DMS 273 treated with DMSO at 0.1 percent for 48 hours (cell line): ENCODE data around the gene ATP8A2.

Source experiments
- DNase-seq: peaks from one replicate; lab custom pipeline; 2025; lab: John Stamatoyannopoulos, UW

The ATP8A2 gene

DNA sequence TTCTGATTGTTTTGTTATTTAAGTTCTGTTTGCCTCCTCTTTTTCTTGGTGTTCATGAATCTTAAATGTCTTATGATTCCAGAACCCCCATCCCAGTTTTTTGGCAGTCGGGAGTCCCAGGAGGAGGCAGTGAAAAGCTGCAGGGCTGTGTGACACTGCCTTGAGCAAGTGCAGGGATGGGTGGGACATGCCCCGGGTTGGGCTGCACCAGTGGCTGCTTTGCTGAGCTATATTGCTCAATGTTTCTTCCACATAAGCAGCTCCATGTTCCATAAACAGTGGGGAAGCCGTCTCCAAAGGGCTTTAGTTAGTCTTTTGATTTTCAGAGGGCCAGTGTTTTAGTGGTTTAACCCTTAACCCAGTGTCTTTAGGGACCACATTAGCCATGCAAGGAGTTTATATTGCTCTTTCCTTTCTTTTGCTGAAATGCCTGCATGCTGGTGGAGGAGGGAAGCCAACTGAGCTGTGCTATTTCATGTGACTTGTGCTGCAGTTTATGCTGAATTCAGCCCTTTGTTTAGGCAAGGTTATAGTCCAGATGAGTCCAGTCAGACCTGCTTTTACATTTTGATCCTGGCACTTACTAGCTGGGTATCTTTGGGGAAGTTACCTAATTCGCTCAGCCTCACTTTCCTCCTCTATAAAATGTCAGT is 13.1 kb downstream of the ATP8A2 start:
- DNase-seq, result no peak

DNA sequence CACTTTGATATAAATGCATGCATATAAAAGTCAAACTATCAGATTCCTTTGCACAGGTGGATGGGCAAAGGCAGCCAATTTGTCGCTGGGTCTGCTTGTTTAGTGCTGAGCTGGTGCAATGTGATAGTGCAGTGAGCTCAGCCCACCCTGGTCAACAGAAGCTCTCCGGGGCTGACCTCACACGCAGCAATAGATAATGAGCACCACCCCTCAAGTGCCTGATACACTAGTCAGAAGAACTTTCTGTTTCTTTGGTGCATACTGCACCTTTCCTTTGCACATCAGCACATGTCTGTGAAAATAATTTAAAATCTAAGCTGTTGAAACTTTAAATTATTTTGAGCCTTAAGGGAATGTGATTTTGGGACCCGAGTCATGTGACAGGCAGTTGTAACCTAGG is 20.2 kb downstream of the ATP8A2 start:
- no peak for DNase-seq

DNA sequence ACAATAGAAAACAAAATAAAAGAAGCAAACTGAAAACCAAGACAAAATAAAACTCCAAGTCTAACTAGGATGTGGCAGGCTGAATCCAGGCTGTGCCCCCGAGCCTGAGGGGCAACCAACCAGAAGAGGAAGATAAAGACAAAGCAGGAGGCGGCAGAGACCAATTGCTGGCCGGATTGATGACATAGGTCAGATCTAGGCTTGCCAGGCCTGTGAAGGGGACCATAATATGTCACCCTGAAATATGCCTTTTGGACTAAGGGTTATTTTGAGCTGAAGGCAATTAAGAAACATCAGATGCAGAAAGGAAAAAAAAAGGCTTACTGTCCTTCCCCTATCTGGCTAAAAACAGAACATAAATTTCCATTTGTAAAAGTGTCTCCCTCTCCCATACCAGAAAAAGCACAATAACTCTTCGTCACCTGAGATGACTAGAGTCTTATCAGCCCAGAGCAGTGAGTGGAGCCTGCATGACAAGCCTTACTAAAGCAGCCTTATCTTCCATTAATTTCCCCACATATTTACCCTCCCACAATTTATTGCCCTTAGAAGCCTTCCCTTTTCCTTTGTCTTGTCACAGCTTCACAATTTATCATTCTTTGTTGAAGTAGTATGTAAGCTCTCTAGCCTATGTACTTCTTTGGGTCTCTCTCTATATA is 22.8 kb downstream of the ATP8A2 start:
- no peak for DNase-seq

DNA sequence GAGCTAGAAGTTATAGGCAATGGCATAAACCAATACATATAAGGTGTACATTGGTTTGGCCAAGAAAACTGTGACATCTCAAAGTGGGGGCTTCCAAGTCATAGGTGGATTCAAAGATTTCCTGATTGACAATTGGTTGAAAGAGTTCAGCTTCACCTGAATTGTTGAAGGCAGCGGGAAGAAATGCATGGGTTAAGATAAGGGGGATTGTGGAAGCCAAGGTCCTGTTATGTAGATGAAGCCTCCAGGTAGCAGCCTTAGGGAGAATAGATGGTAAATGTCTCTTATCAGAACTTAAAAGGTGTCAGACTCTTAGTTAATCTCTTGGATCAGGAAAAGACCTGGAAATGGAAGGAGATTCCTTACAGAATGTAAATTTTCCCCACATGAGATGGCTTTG is 26.0 kb downstream of the ATP8A2 start:
- DNase-seq, result no peak

DNA sequence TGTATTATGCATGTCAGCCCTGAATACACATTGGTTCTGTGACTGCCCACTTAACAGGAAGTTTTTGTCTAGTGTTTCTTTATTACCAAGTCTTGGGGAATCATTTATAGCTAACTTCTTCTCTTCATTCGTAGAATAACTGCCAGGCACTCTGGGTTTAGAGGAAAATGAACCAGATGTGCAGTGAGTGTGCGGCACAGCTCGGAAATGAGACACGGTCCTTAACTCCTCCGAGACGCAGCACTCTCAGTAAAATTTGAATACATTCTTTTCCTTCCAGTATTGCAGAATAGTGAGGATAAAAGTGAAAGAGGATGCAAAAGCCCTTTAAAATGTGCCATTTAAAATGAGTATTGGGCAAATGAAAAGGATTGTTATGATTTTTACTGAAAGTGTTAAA is 29.2 kb downstream of the ATP8A2 start:
- no peak for DNase-seq

DNA sequence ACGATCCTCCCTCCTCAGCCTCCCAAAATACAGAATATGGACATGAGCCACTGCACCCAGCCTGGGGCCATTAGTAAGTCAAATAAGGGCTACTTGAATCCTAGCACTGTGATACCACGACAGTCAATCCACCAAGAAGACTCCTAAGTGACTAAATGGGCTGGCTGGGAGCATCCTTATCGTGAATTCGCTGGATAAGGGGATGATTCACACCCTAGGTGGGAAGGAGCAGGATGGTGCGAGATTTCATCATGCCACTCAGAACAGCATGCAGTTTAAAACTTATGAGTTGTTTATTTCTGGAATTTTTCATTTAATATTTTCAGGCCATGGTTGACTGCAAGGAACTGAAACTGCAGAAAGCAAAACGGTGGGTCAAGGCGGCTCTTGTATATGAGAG is 30.2 kb downstream of the ATP8A2 start:
- no peak for DNase-seq

DNA sequence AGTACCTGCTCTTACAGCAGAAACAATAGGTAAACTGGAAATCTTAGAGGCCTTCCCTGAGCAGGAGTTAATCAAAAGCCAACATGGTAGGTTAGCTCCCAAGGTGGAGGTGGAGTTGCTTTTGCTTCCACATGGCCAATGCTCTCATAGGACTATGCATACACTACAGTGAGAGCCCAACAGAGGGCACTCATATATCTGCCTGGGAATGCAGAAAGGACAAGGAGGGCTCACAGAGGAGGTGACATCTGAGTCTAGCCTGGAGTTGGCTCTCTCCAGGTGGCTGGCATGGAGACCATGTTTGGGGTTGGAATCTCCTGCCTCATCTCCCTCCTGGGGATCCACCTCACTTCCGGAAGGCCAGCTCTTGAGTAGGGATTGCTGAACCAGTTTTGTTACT is 34.6 kb downstream of the ATP8A2 start:
- no peak for DNase-seq

DNA sequence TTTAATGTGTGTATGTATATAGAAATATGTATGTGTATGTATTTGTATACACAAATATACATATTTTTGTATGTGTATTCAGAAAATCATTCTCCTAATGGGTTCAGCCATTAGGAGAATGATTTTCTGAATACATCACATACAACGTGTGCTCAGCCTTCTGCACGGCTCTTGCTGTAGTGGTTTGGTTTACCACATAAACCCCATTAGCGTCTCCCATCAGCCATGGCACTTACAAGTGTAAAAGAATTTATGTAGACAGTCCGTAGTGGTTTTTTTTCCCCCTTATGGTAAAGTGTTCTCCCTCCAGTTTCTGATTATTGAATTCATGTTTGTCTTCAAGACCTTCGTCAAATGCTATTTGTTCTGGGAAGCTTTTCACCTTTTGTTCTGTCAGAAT is 38.2 kb downstream of the ATP8A2 start:
- no peak for DNase-seq

DNA sequence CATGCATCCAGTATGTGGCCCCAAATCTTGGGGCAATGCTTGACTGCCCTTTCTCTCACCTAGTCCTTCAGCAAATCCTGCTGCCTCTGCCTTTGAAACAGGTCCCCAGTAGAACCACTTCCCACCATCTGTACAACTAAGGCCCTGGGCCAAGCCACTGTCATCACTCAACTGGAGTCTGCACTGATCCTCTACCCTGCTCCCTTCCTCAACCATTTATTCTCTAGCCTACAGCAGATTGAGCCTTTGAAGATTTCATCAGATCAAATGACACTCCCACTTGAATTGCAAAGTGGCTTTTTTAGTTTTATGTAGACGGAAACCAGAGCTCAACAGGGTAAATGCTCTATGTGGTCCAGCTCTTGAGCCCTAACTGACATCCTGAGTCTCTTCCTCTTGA is 43.5 kb downstream of the ATP8A2 start:
- peak; percentile 61 for DNase-seq

DNA sequence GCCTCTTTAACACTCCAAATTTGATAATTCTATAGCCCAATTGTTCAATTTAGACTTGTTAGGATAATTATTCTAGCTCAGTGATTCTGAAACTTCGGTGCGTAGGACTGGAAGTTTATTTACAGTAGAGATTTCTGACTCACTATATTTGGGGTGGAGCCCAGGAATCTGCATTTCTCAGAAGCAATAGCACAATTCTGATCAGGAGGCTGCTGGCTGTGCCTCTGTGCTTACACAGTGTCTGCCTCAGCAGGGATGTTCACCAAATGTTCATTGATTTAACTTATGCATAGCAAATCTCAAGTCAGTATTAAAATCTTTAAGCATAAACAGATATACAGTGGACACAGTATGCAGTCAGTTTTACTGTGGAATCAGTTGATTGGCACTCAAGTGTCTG is 45.8 kb downstream of the ATP8A2 start:
- DNase-seq, result no peak

DNA sequence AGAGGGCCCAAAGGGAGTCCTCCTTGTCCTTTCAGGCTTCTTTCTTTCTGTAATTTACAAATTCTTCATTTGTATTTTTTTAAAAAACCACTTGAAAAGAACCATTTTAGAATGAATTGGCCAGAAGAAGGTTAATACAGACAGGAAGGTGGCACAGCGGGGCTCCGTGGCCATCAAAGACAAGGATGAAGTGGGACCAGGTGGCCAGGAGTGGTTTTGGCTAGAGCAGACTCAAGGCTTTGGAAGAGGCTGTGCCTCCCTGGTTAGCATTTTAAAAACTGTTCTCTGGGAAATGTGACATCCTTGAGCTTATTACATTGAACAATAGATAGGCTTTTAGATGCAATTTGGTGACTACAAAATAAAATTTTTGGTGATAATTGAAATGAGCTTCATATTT is 48.4 kb downstream of the ATP8A2 start:
- no peak for DNase-seq

DNA sequence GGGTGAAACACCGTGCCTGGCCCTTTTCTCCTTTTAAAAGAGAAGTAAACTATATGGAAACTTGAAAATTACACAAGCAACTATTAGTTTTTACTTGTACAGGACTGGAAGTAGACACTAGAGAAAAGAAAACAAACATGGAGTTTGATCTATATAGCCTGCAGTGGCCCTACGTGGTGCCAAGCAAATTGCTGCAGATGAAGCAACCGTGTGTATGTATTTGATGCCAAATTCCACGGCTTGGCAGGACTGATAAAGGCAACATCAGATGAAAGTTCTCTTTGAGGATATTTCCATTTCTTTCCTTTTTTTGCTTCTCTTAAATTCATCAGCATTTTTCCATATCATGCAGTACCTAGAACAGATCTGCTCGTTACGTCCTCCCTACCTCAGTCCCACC is 49.8 kb downstream of the ATP8A2 start:
- no peak for DNase-seq

DNA sequence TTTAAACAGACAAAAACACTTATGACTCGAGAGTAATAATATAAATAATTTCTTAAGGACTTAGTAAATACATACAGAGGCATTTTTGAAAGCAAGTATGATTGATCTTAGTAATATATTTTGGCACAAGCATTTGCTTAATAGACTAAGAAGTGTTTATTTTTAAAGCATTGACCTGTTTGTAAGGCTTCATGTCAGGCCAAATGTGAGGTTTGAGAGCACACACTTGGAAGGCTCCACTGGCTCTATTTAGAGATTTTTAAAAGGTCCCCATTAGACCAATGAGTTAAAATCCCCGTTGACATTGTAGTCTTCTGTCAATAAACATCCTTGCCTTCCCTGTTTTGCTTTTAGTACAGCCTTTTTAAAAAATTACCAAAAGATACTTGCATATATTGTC is 50.4 kb downstream of the ATP8A2 start:
- no peak for DNase-seq

DNA sequence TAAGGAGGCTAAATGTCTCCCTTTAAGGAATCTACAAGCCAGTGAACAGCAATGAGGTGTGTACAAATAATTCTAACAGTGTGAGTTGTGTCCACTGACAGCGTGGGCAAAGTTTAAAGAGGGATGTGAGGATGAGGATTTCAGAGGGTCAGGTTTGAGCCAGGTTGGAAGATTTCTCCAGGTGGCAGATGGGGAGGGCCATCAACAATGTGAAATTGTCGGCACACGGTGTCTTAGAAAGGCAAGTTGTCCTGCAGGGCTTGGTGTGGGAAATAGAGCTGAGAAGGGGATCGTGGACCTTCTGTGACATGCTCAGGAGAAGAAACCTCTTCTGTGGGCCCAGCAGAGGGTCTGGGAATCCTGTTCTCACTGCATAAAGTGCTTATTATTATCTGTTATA is 52.1 kb downstream of the ATP8A2 start:
- no peak for DNase-seq

DNA sequence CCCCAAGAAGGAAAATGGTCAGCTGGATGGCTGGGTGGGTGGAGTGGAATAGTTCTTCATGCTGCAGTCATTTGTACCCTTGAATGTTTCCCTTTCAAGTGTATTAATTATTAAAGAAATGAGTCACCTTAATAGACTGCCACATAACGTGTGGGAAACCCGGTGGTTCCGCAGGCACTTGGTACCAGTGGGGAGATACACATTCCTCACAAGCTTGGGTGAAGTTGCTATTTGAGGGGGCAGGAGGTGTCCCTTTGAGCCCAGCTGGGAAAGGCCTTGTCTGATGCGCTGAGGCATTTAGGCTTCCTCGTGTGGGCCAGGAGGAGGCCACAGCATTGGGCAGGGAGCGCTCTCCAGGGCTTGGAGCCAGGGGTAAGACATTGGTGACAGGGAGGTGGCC is 57.7 kb downstream of the ATP8A2 start:
- no peak for DNase-seq

DNA sequence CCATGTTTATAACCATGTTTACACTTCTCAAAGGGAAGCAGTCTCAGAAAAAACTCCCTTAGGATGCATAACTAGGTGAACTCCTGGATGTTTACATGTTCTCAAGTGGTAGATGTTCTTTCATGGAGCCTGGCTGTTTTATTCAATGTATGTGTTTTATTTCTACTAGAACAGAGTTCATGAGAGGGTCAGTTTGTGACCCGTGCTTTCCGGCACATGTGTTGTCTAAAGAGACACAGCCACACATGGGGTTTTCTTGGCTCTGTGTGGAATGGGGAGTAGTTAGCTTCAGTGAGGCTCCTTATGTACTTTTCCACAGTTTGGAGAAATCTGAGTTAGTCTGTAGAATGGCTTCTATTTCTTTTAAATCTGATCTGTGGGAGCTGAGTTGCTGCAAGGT is 60.9 kb downstream of the ATP8A2 start:
- DNase-seq, result no peak

DNA sequence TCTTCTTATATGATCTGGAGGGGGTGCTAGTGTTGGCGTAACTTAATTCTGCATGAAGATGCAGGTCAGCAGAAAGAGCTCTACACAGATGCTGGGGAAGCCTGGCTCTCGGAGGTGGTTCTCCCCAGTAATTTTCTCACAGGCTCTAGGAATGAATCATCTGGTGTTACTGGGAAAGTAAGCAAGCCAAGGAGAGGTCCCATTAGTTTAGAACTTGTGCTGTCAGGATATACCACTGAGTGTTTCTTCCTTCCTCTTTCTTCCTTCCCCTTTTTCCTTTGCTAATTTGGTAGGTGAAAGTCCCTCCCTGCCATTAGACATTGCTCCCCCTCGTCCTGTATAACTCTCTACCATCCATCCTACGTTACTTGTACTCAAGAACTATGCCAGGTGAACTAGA is 68.3 kb downstream of the ATP8A2 start:
- no peak for DNase-seq

DNA sequence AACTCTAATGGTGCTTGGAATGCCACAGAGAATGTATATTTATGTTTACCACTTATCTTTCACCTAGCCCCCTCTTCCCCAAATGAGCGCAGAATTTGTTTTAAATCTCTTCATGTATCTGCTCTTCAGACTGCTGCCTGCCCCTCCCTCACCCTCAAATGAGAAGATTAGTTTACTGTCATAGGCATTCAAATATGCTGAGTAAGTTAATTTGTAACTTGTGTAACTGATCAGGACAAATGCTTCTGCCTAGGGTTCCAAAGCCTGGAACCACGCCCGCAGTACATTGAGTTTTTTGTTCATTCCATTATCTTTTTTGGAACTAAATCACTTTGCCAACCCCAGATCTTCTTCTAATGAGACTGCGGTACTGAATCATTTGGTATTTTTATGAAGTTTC is 74.5 kb downstream of the ATP8A2 start:
- DNase-seq, result no peak

DNA sequence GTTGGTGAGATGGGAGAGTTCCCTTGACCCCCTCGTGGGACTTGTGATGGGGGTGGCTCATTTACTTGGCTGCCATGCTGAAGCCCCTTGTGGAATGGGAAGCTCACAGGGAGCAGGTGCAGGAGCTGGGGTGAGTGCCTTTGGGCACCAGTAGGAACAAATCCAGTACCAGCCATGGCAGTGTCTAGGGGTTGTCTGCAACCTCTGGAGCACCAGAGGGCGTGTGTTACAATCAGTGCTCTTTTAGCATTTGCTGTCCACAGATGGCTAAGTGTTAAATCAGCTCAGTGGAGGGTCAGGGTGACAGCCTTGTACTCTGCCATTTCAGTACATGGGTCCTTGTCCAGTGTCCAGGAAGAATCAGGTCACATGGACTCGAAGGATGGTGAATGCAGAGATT is 75.6 kb downstream of the ATP8A2 start:
- DNase-seq, result no peak

DNA sequence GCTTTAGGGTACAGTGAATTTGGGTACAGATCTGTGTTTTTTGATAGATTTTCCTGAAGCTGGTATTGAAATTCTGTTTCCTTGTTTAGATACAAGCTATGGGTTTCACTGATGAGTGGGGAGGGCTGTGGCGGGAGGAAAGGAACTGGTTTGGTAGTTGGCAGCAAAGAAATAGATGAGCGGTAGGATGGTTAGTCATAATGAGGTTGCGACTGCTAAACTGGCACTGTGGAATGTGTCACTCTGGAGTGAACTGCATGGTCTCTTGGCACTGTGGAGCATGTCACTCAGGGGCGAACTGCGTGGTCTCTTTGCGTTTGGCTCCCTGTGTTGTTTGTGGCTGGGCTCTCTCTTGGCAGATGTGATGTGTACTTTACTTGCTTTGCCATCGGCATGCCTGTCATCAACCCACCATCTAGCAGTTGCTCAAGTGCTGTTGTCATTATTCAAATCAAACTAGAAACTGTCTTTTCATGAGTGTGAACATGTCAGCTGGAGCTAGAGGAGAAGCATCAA is 82.1 kb downstream of the ATP8A2 start:
- no peak for DNase-seq

DNA sequence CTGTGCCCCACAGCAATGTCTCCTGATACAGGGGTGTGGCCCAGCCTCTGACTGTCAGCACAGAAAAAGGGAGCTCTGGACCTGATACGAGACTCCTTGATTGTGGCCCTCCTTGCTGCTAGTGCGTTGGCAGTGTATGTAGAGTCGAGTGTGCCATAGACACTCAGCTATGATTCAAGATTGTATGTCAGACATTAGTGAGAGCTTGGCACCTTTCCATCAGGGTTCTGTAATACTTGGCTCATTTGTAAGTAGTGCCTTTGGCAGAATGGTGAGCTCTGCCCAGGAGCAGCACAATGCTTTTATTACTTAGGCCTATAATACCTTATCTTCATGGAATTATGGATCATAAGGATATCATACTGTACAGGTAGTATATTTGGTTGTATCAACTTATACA is 83.4 kb downstream of the ATP8A2 start:
- DNase-seq, result no peak

DNA sequence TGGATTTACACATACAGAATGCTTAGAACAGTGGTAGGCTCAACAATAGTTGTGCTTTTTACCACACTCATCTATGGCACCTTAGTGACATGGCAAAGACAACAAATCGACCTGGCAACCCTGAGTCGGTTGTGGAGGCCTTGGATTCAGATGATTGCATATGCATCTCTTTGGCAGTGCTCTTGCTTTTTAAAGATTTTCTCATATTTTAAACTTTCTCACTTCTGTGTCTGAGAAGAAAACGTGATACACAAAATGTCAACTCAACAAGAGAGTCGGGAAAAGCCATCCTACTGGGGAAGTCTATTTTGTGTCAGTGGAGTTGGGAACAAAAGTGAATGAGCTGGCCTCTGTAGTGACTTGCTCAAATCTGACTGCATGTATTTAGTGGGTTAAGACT is 85.8 kb downstream of the ATP8A2 start:
- DNase-seq, result no peak

DNA sequence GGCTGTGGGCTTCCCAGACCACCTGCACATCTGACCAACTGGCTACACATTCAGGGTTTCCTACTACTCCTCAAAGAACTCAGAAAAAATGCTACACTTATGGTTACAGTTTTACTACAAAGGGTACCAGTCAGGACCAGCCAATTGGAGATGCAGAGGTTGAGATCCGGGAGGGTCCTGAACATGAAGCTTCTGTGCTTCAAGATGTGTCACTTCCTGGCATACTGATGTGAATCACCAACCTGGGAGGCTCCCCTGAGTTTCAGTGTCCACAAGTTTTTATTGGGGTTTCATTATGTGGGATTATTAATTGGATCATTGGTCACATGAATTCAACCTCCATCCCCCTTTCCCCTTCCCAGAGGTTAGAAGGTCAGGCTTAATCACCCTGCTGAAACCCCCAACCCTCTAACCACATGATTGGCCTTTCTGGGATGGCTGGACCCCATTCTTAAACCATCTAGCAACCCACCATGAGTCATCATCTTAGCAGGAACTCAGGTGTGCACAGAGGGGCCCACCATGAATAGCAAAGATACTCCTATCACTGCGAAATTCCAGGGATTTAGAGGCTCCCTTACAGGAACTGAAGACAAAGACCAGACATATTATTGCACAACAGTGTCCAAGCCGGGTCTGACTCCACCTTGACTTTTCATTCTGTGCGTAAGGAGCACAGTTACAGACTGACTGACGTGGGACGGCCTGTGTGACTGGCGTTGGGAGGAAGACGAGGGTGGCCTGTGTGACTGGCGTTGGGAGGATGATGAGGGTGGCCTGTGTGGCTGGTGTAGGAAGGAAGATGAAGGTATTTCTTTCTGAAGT is 90.7 kb downstream of the ATP8A2 start:
- no peak for DNase-seq
